ENCODE results near the gene DCLK1.

Gene DCLK1

DNA sequence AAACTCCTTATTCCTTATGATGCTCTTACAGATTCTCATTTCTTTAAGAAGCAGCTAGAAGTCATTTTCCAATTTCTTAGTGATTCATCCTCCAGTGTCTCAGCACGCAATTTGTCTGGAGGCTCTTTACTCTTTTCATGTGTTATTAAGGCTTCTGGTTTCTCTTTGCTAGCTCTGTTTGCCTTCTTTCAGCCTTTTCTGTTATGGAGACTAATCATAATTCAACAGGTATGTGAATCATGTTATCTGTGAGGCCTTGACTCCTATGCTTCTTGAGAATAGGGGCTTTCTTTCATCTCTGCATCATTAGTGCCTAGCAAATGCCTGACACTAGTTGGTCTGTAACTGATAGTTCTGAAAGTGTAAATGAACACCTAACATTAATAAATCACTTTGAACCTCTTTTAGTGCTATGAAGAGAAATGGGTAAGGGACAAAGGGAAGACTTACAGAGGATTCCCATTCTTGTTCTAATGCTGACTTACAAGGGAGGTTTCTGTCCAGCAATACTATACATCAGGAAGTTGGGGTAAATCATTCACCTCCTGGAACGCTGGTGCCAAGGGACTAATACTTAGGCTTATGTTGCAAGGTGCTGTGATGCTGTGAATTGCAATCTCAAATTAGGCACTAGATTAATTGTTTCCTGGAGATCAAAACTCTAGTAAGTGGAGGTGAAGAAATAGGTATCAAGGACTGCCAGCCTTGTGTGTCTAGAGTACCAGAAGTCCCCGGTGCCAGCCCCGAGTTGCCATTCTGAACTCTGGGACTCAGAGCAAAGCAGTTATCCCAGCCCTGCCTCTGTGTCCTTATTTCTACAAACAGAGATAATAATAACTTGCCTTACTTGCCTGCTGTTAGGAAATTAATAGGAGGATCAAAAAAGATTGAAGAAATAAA, 265.6 kb downstream of the DCLK1 start:
- no peak for DNase-seq (ENCODE audit: low read depth, low spot score)

DNA sequence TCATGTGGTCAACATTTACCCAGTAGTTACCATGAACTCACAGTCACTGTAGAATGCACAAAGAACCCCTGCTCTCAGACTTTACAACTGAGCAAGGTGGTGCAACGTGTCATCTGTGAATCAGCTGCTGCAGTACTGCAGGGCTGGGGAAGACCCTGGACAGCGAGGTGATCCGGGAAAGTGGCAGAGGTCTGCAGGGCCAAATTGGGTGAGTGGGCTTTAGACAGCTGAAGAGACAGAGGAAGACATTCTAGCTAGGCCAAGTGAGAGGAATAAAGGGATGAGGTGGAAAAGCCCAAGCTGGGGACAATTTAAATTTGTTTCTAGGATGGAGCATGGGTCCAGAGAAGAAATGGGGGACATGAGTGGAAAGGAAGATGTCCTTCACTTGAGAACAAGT, 270.5 kb downstream of the DCLK1 start:
- DNase-seq (ENCODE audit: low read depth, low spot score) = no peak

DNA sequence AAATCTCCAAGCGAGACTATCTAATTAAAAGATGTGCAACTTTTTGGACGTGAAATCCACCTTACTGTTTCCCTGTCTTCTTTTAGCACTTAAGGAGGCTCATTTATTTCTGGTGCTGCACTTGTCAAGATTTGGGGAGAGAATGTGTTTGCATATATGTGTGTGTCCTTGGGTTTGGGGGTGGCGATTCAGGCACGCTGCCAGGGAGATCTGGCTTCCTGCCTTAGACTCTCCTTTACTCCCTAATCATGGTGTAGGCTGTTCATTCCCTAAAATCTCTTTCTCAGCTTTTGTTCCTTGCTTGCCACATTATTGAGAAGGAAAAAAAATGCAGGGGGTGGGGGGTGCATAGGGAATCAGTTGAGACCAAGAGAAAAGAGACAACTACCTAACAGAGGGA, 271.2 kb downstream of the DCLK1 start:
- DNase-seq (ENCODE audit: low read depth, low spot score) = no peak

DNA sequence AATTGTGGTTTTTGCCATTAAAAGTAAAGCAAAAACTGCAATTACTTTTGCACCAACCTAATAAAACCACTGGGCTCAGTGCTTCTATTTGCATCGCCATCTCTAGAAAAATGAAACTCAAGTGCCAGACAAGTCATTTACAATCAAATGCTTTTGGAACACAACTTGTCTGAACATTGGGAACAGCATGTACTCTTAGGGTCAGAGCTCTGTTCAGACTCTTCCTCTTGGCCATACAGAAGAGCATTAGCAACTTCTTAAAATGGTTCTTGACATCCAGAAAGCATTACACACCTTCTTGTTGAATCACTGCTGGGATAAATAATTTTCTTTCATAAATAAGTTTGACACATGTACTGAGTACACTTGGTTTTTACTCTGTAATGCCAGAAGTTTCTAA, 272.5 kb downstream of the DCLK1 start:
- no peak for DNase-seq (ENCODE audit: low read depth, low spot score)

DNA sequence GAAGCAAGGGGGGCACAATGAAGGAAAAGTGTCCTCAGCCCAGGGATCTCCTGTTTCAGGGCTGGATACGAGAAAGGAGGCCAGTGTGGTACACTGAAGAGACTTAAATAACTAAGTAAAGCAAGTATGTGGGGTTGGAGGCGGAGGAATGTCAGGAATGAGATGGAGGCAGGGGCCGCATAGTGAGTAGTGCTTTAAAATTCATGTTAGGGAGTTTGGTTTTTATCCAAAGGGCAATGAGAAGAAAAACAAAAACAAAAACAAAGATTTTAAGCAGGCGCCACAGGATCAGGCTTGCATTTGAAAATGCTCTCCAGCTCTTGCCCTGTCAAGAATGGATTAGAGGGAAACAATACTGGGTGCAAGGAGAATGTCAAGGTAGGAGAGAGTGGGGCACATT, 273.4 kb downstream of the DCLK1 start:
- DNase-seq (ENCODE audit: low read depth, low spot score) = peak; percentile 89

DNA sequence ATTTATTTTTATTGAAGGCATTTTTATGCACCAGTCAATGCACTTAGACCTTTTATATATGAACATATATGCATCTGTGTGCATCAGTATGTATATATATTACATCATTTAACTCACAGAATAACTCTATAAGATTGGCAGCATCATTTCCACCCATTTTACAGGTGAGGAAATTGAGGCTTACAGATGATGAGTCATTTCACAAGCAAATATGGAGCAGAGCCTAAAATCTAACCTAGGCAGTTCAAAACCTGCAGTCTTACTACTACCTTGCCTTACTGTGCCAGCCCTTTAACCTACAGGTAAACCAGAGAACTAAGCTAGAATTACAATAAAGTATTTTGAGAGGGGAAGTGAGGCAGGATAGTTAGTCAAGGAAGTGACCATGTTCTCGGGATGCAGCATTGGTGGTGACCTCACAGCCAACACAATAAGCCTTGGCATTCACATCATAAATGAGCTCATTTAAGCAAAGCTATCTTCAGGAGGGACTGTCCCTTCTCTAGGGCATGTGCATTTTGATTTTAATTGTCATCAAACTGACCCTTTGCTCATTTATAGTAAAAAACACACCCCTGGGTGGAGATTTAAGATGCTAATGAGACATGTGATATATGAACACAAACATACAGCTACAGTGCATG, 274.3 kb downstream of the DCLK1 start:
- DNase-seq (ENCODE audit: low read depth, low spot score) = no peak

DNA sequence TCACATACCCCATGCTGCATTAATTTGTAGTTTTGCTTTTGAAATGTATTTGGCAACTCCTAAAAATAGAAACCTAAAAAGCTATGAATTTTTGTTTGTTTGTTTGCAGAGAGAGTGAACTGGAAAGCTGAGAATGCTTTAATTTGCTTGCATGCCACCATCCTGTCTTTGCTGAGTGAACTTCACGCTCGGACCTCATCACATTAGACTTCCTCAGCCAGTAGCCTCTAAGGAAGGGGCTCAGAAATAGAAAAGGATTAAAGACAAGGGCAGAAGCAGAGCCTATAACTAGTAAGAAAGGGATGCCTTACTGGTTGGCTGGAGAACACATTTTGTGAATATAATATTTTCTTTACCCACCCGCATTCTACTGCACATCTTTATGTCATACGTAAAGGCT, 275.1 kb downstream of the DCLK1 start:
- no peak for DNase-seq (ENCODE audit: low read depth, low spot score)

DNA sequence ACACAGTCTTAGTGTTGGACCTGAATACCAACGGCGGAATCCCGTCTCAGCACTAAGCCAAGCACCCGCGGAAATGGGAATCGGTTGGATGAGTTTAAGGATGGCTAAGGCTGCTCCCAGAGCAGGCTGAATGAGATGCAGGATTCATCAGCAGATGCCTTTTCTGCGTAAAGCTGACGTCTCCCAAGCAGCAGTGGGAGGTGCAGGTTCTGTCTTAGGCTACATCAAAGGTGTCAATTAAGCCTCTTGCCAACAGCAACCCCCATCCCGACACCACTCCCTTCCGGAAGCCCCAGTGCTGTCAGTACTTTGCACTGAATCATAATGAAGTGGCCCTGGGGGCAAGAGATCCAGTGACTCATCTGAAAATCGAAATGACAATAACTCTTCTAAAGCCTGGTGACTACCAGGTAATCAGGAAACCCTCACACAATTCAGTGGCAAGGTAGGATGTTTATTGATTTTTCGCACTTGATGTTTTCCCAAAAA, 275.6 kb downstream of the DCLK1 start:
- DNase-seq (ENCODE audit: low read depth, low spot score) = peak; percentile 97

DNA sequence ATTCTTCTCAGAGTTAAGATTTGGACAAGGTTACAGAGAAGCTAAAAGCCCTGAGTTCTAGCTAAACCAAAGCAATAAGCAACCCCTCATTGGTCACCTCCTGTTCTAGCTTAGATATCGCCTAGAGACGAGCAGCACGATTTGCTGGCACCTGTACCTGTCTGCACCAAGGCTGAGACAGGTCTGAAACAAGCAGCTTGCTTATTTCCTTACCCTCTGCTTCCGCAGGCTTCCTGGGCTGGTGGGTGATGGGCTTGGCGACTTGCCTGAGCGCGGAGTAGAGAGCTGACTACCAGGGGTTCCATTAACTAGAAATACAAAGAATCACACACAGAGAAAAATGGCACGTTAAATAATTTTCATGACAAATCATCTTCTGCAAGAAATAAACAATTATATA, 276.9 kb downstream of the DCLK1 start:
- no peak for DNase-seq (ENCODE audit: low read depth, low spot score)

DNA sequence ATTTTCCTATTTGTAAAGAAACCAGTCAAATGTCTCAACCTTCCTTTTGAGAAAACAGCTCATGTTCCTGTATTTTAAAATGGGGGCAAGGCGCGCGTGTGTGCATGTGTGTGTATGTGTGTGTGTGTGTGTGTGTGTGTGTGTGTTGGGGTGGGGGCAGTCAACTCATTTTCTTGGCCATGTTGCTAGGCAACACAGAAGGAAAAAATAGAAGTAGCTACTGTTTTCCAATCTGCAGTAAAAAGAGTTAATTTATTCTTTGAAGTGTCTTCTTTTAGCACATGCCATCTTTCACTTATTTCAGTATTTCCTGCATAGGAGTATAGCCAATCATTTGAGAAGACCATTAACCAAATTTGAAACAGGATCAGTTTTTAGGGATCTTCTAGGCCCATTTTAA, 279.3 kb downstream of the DCLK1 start:
- no peak for DNase-seq (ENCODE audit: low read depth, low spot score)

DNA sequence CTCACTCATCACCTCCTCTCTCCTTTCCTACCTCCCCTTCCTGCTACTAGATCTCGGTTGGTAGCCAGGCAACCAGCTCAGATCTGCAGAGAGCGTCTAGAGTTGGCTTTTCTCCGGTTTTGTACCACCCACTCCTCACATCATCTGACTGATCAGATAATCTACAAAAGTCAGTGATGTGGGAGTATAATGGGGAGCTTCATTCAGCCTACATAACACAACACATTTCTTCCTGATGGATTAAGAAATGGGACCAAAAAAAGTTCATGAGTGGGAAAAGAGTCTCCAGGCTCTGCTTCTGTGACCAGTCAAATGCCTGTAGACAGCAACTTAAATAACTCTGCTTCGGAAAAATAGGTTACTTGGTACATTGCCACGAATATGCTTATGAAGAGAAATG, 279.8 kb downstream of the DCLK1 start:
- no peak for DNase-seq (ENCODE audit: low read depth, low spot score)

DNA sequence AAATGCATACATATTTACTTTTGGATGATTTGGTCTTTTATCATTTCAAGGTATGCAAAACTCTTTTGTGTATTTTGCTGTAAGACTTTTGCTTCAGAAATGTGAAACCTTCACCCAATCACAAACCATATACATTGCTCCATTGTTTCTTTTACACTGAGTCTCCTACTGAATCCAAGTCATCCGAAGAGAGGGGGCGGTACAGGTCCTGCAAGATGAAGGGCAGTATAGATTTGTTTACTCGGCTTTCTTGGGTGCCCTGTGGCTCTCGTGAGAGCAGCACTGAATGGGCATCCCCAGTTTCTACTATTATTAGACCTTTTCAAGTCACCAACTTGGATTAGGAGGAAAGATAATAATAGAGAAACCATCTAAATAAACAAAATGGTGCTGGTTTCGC, 280.6 kb downstream of the DCLK1 start:
- DNase-seq (ENCODE audit: low read depth, low spot score) = no peak

DNA sequence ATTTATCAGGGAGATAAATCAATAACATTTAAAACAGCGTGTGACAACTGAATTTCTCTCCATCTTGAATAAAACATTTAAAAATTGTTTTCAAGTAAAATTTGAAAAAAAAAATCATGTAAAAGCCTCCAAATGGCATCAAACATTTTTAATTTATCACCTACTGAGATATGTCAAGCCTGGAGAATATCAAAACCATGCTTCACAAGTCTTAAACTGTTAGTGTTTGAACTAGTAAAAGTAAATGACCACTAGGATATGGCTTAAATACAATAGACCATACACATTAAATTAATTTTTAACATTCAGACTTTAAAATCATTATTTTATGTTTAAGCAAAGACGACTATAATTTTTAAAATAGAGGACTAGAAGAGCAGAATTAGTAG, 281.9 kb downstream of the DCLK1 start:
- no peak for DNase-seq (ENCODE audit: low read depth, low spot score)

DNA sequence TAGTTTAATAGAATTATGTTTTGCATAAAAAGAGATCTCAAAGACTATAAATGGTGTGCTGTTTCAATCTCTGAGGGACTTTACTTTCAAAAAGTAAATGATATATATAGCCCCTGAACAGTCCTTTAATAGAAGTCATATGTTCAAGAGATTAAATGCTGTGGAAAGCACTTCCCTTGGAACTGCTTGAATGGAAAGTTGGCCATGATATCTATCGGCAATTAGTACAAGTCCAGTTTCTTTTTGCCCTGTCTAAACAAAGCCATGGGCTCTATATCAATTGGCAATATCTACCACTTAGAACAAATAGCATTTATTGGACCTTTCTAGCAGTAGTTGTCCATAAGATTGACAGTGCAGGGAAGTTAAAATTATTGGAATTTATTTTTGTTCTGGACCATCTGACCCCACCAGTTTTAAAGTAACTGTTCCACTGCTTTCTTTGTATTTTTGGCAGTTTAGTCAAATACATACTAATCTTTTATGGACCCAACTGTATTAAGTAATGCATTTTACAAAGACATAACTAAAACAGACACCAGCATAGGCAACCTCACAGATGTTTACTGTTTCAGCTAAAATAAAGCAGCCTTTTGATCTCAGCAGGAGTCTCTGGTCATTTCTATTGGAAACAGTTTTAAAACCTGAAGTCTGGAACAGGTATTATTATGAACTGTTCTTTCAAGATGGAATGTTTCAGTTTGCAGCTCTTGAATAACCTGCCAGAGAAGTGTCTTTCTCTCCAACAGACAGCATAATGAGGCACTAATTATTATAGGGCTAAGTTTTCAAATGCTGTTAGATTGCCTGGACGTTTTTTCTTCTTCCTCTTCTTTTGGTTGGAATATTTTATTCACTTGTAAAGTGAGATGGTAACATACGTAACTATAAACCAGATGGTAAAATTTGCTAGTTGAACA, 282.6 kb downstream of the DCLK1 start:
- no peak for DNase-seq (ENCODE audit: low read depth, low spot score)

DNA sequence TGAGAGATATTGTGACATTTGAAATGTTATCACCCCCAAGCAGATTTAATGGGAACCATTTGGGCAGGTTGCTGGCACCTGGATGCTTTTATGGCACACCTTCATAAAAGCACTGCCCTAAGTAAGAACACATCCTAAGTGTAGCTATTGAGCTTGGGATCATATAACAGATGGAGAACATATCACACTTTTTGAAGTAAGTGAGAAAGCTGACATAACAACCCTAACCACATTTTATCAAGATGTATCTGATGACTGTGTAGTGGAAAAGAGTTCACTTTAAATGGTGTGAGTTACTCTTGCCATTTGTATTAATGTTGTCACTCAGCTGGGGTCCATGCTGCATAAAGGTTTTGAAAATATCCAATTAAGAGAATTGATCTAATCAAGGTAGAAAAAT, 287.9 kb downstream of the DCLK1 start:
- no peak for DNase-seq (ENCODE audit: low read depth, low spot score)

DNA sequence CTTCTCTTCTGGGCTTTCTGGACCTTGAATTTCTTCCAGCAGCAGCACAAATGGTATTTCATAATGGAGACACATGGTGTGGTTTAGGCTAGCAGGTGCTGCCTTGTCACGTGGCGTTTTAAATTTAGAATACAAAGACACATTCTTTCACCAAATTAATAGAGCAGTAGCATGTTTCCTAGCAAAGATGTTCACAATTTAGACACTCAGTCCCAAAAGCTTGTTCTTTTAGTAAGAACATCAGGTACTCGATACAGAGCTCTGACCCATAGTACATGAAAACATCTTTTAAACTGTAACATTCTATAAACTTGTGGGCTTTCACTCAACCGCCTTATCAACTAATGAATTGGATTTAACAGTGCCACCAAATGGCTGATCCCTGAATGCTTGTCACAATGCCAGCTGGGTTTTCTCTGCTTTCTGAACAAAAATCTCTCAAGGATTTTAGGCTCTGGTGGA, 290.1 kb downstream of the DCLK1 start:
- DNase-seq (ENCODE audit: low read depth, low spot score) = no peak

DNA sequence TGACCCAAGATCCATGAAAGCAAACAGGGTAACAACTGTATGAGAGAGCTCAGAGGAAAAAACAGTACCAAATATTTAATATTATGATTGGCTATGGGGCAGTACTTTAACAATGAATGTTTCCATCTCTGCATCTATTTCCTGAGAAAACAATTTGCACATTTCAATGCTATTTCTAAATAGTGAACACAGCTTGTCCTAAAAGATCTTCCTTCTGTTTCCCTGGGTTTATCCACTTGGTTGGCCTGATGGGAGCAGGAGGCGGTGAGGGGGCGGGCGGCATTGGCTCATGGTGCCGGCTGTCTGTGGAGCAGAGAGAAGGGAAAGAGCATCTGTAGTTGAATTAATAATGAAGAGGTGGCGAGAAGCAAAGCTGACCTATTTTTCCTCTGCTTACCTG, 291.4 kb downstream of the DCLK1 start:
- no peak for DNase-seq (ENCODE audit: low read depth, low spot score)

DNA sequence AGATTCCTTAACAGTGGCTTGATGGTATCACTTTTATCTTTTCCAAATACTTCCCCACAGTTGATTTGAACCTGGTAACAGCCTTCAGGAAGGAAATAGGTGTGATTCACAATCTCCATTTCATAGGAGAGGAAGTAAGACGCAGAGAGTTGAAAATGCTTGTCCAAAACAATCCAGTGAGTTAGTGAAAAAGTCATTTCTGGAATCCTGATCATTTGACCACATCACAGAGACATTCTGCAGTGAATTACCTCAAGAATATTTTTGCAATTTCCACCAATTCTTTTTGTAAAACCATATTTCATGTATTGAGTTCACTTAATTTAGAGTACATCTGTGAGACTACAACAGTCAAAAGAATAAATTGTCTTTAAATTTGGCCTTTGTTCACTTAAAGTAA, 292.8 kb downstream of the DCLK1 start:
- no peak for DNase-seq (ENCODE audit: low read depth, low spot score)

DNA sequence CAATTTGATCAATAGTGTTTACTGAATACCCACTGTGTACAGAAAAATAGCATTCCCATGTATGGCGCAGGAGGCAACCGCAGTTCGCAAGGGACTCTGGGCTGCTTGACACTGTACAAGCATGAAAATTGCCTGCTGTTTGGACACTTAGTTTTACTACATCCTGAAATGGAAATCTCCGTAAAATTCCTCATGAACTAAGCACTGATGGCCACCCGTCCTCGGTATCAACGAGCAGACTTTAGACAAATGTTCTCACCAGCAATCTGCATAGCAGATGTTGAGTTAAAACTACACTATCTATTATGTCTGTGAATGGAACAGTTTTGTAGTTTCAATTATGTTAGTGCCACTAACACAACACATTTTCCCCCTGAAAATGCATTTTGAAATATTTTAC, 294.7 kb downstream of the DCLK1 start:
- DNase-seq (ENCODE audit: low read depth, low spot score) = no peak

DNA sequence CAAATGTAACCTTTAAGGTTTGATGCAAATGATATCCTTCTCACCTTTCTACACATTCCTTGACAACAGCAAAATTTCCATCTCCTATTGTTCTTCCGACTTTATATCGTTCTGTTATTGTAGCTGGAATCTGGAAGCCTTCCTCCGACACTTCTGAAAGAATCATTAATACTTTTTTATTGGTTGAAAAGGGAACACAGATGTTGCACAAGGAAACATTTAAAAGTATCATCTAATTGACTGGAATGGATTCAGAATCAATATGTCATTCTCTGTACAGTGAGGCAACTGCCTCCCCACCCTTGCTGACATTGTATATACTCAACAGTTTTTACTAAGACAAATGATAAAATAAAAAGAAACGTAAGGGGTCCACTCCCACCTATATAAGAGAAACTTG, 295.2 kb downstream of the DCLK1 start:
- DNase-seq (ENCODE audit: low read depth, low spot score) = no peak

DNA sequence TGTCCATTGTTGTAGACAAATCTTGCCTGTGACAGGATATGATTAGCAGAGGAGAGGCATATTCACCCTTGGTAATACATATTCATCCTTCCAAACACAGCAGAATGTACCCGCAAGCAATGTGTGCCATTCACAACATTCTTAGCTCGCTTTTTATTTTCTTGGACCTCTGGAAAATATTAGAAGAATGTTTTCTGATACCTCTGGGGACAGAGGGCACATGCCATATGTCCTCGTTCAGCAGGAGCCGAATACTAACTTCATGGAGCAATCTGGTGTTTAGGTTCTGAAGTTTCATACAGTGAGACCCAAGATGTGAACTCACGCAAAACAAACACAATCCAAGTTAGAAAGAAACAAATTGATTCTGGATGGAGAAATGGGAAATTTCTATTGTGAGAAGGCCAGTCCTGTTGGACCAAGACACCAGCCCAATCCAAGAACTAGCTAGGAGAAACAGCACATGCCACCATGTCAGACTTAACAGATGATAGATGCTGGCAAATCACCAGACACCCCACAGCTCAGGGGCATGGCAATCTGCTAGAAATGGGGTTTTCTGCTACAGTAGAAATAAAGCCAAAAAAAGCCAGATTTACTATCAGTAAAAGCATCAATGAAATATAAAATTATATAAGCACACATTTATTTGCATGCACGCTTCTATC, 297.4 kb downstream of the DCLK1 start:
- no peak for DNase-seq (ENCODE audit: low read depth, low spot score)
